ENCODE measurements around the gene VPS51. TPM values are rescaled to one million over a fixed set of nuclear protein-coding genes. Genes with fewer than 3 reads are reported as not detected.
A peak's percentile ranks its signal among the peaks of the same experiment; 100 is the strongest.

The VPS51 gene
- total and polyA plus RNA-seq, 2 of the 13 experiments (the other 11 are each of a cell fraction or from before 2014, with no cell fraction given): 76.3 to 90.6 TPM

DNA sequence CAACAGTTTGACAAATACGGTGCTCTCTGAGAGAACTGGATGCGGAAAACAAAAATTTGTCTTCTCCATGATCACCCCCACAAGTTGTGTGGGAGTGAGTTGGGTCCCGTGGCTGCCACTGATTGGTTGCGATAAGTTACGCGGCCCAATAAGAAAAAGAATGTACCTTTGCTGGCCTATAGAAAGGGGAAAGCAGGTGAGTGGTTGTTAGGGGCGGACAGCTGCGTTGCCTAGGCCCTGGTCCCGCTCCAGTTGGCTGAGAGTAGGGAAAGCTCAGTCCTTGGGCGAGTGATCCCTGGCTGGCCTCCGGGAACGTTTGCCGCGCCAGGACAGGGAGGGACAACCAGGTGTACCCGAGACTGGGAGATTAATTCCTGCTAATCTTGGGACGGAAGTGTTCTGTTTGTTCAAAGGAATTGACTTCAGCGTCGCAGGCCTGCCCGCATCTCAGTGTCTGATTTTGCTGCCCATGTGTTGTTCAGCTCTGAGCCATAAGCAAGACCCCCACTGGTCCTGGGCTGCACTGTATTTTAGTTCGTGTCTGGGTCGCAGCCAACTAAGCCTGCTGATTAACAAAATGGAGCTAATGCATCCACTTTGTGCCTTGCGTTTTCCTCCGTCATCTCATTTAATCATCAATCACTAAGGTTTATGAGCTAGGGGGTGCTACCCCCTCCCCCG, 39.1 kb downstream of the VPS51 start (continued):
- TF ChIP-seq, protein P1, sequence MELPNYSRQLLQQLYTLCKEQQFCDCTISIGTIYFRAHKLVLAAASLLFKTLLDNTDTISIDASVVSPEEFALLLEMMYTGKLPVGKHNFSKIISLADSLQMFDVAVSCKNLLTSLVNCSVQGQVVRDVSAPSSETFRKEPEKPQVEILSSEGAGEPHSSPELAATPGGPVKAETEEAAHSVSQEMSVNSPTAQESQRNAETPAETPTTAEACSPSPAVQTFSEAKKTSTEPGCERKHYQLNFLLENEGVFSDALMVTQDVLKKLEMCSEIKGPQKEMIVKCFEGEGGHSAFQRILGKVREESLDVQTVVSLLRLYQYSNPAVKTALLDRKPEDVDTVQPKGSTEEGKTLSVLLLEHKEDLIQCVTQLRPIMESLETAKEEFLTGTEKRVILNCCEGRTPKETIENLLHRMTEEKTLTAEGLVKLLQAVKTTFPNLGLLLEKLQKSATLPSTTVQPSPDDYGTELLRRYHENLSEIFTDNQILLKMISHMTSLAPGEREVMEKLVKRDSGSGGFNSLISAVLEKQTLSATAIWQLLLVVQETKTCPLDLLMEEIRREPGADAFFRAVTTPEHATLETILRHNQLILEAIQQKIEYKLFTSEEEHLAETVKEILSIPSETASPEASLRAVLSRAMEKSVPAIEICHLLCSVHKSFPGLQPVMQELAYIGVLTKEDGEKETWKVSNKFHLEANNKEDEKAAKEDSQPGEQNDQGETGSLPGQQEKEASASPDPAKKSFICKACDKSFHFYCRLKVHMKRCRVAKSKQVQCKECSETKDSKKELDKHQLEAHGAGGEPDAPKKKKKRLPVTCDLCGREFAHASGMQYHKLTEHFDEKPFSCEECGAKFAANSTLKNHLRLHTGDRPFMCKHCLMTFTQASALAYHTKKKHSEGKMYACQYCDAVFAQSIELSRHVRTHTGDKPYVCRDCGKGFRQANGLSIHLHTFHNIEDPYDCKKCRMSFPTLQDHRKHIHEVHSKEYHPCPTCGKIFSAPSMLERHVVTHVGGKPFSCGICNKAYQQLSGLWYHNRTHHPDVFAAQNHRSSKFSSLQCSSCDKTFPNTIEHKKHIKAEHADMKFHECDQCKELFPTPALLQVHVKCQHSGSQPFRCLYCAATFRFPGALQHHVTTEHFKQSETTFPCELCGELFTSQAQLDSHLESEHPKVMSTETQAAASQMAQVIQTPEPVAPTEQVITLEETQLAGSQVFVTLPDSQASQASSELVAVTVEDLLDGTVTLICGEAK (IDR thresholded peaks at IDR 0.05): no peak
- TF ChIP-seq, protein P1 (CRISPR knock-in tag; IDR thresholded peaks at IDR 0.05): peak; percentile 38; the same call in 1 of the 2 replicates
- TF ChIP-seq NFKBIZ (CRISPR knock-in tag; IDR thresholded peaks at IDR 0.05): no peak
- TF ChIP-seq ZNF782 (CRISPR knock-in tag; IDR thresholded peaks at IDR 0.05; ENCODE audit: borderline replicate concordance): no peak
- no peak for TF ChIP-seq ZNF616 (CRISPR knock-in tag; IDR thresholded peaks at IDR 0.05; ENCODE audit: low read depth)
- TF ChIP-seq ZSCAN21 (CRISPR knock-in tag; IDR thresholded peaks at IDR 0.05; ENCODE audit: borderline replicate concordance): peak; percentile 60; the same call in 1 of the 2 replicates
- TF ChIP-seq, protein P2, sequence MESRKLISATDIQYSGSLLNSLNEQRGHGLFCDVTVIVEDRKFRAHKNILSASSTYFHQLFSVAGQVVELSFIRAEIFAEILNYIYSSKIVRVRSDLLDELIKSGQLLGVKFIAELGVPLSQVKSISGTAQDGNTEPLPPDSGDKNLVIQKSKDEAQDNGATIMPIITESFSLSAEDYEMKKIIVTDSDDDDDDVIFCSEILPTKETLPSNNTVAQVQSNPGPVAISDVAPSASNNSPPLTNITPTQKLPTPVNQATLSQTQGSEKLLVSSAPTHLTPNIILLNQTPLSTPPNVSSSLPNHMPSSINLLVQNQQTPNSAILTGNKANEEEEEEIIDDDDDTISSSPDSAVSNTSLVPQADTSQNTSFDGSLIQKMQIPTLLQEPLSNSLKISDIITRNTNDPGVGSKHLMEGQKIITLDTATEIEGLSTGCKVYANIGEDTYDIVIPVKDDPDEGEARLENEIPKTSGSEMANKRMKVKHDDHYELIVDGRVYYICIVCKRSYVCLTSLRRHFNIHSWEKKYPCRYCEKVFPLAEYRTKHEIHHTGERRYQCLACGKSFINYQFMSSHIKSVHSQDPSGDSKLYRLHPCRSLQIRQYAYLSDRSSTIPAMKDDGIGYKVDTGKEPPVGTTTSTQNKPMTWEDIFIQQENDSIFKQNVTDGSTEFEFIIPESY (CRISPR knock-in tag; IDR thresholded peaks at IDR 0.05): no peak
- no peak for TF ChIP-seq MTA3 (CRISPR knock-in tag; IDR thresholded peaks at IDR 0.05)
- no peak for TF ChIP-seq ZMYM3 (CRISPR knock-in tag; IDR thresholded peaks at IDR 0.05)
- TF ChIP-seq CCDC6 (CRISPR knock-in tag; IDR thresholded peaks at IDR 0.05): peak; percentile 30; the same call in 1 of the 2 replicates
- TF ChIP-seq ZNF558 (CRISPR knock-in tag; IDR thresholded peaks at IDR 0.05; ENCODE audit: borderline replicate concordance): no peak
- TF ChIP-seq ZNF30 (CRISPR knock-in tag; IDR thresholded peaks at IDR 0.05): no peak
- TF ChIP-seq YY1 (IDR thresholded peaks at IDR 0.05; ENCODE audit: insufficient read depth, insufficient replicate concordance, low read depth, low read length): no peak
- TF ChIP-seq PHF5A (CRISPR knock-in tag; IDR thresholded peaks at IDR 0.05; ENCODE audit: low read depth, unreplicated experiment): no peak
- TF ChIP-seq U2AF2 (IDR thresholded peaks at IDR 0.05; ENCODE audit: low read depth, low read length): peak; percentile 68; the same call in 1 of the 2 replicates
- no peak; the same call in 1 of the 2 replicates for TF ChIP-seq NR2F2 (IDR thresholded peaks at IDR 0.05; ENCODE audit: borderline replicate concordance, low read depth)
- TF ChIP-seq, protein P3, sequence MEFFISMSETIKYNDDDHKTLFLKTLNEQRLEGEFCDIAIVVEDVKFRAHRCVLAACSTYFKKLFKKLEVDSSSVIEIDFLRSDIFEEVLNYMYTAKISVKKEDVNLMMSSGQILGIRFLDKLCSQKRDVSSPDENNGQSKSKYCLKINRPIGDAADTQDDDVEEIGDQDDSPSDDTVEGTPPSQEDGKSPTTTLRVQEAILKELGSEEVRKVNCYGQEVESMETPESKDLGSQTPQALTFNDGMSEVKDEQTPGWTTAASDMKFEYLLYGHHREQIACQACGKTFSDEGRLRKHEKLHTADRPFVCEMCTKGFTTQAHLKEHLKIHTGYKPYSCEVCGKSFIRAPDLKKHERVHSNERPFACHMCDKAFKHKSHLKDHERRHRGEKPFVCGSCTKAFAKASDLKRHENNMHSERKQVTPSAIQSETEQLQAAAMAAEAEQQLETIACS (CRISPR knock-in tag; IDR thresholded peaks at IDR 0.05): no peak
- TF ChIP-seq ZNF570 (CRISPR knock-in tag; IDR thresholded peaks at IDR 0.05; ENCODE audit: borderline replicate concordance): no peak
